ENCODE results near the gene TBC1D17. TPM values are rescaled to one million over a fixed set of nuclear protein-coding genes. Genes with fewer than 3 reads are reported as not detected.

TBC1D17 gene
- total and polyA plus RNA-seq, 2 of the 13 experiments (the other 11 are each of a cell fraction or from before 2014, with no cell fraction given), result 9.7 to 16.9 TPM

GRCh38 chr19:49933643-49934042, 56.1 kb downstream of the TBC1D17 start (continued):
- TF ChIP-seq ZNF430 (CRISPR knock-in tag; IDR thresholded peaks at IDR 0.05) (no peak), TP53 (CRISPR knock-in tag; conservative IDR thresholded peaks at IDR 0.05) (no peak)
- TF ChIP-seq, protein P1, sequence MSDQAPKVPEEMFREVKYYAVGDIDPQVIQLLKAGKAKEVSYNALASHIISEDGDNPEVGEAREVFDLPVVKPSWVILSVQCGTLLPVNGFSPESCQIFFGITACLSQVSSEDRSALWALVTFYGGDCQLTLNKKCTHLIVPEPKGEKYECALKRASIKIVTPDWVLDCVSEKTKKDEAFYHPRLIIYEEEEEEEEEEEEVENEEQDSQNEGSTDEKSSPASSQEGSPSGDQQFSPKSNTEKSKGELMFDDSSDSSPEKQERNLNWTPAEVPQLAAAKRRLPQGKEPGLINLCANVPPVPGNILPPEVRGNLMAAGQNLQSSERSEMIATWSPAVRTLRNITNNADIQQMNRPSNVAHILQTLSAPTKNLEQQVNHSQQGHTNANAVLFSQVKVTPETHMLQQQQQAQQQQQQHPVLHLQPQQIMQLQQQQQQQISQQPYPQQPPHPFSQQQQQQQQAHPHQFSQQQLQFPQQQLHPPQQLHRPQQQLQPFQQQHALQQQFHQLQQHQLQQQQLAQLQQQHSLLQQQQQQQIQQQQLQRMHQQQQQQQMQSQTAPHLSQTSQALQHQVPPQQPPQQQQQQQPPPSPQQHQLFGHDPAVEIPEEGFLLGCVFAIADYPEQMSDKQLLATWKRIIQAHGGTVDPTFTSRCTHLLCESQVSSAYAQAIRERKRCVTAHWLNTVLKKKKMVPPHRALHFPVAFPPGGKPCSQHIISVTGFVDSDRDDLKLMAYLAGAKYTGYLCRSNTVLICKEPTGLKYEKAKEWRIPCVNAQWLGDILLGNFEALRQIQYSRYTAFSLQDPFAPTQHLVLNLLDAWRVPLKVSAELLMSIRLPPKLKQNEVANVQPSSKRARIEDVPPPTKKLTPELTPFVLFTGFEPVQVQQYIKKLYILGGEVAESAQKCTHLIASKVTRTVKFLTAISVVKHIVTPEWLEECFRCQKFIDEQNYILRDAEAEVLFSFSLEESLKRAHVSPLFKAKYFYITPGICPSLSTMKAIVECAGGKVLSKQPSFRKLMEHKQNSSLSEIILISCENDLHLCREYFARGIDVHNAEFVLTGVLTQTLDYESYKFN (CRISPR knock-in tag; conservative IDR thresholded peaks at IDR 0.05), result no peak

- Histone ChIP-seq H3K79me2 (ENCODE audit: insufficient read depth, low read length) (no peaks in the 10 kb centered on the region), H3K36me3 (replicated peaks in 1 of 2; ENCODE audit: control insufficient read depth in 1 of 2, insufficient read depth in 2 of 2, low read length in 2 of 2) (peaks cover 0 to 3% of the 10 kb centered on the region in 2 experiments; a peak in 1 of 5 replicates)
- TF ChIP-seq ZBTB8A (CRISPR knock-in tag; IDR thresholded peaks at IDR 0.05; ENCODE audit: borderline replicate concordance, low read depth) (no peak), MIXL1 (CRISPR knock-in tag; IDR thresholded peaks at IDR 0.05) (no peak), REXO4 (CRISPR knock-in tag; IDR thresholded peaks at IDR 0.05; ENCODE audit: borderline replicate concordance) (no peak), ZNF274 (CRISPR knock-in tag; IDR thresholded peaks at IDR 0.05) (no peak), TCF7 (IDR thresholded peaks at IDR 0.05; ENCODE audit: low read depth) (no peak), ZNF569 (CRISPR knock-in tag; IDR thresholded peaks at IDR 0.05; ENCODE audit: borderline replicate concordance) (no peak), SMAD3 (CRISPR knock-in tag; IDR thresholded peaks at IDR 0.05) (no peak), BCL6 (CRISPR knock-in tag; IDR thresholded peaks at IDR 0.05) (no peak), JUNB (CRISPR knock-in tag; IDR thresholded peaks at IDR 0.05; ENCODE audit: borderline replicate concordance) (no peak)
- TF ChIP-seq, protein P2, sequence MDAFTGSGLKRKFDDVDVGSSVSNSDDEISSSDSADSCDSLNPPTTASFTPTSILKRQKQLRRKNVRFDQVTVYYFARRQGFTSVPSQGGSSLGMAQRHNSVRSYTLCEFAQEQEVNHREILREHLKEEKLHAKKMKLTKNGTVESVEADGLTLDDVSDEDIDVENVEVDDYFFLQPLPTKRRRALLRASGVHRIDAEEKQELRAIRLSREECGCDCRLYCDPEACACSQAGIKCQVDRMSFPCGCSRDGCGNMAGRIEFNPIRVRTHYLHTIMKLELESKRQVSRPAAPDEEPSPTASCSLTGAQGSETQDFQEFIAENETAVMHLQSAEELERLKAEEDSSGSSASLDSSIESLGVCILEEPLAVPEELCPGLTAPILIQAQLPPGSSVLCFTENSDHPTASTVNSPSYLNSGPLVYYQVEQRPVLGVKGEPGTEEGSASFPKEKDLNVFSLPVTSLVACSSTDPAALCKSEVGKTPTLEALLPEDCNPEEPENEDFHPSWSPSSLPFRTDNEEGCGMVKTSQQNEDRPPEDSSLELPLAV (CRISPR knock-in tag; conservative IDR thresholded peaks at IDR 0.05; ENCODE audit: low read depth), result no peak
- TF ChIP-seq, protein P3, sequence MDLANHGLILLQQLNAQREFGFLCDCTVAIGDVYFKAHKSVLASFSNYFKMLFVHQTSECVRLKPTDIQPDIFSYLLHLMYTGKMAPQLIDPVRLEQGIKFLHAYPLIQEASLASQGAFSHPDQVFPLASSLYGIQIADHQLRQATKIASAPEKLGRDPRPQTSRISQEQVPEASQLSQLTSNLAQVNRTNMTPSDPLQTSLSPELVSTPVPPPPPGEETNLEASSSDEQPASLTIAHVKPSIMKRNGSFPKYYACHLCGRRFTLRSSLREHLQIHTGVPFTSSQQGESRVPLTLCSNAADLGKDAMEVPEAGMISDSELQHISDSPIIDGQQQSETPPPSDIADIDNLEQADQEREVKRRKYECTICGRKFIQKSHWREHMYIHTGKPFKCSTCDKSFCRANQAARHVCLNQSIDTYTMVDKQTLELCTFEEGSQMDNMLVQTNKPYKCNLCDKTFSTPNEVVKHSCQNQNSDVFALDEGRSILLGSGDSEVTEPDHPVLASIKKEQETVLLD (CRISPR knock-in tag; IDR thresholded peaks at IDR 0.05; ENCODE audit: low read depth), result no peak
- TF ChIP-seq, protein P4, sequence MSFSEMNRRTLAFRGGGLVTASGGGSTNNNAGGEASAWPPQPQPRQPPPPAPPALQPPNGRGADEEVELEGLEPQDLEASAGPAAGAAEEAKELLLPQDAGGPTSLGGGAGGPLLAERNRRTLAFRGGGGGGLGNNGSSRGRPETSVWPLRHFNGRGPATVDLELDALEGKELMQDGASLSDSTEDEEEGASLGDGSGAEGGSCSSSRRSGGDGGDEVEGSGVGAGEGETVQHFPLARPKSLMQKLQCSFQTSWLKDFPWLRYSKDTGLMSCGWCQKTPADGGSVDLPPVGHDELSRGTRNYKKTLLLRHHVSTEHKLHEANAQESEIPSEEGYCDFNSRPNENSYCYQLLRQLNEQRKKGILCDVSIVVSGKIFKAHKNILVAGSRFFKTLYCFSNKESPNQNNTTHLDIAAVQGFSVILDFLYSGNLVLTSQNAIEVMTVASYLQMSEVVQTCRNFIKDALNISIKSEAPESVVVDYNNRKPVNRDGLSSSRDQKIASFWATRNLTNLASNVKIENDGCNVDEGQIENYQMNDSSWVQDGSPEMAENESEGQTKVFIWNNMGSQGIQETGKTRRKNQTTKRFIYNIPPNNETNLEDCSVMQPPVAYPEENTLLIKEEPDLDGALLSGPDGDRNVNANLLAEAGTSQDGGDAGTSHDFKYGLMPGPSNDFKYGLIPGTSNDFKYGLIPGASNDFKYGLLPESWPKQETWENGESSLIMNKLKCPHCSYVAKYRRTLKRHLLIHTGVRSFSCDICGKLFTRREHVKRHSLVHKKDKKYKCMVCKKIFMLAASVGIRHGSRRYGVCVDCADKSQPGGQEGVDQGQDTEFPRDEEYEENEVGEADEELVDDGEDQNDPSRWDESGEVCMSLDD (CRISPR knock-in tag; IDR thresholded peaks at IDR 0.05; ENCODE audit: borderline replicate concordance), result no peak
Measured at GRCh38 chr19:49936549-49936948, 59.0 kb downstream of the TBC1D17 start.

More at GRCh38 chr19:49936549-49936948, 59.0 kb downstream of the TBC1D17 start:
- Histone ChIP-seq H3K4me1 (ENCODE audit: insufficient read depth, low read length) (peaks cover 33% of the 10 kb centered on the region), H2AFZ (ENCODE audit: low read length) (no peak overlapping the region), H3K9ac (ENCODE audit: insufficient read depth, low read depth, low read length) (no peak overlapping the region), H3K27me3 (ENCODE audit: control insufficient read depth in 1 of 2, insufficient read depth in 2 of 2, low read length in 2 of 2) (no peaks in the 10 kb centered on the region), H3K9me3 (ENCODE audit: low read length) (no peaks in the 10 kb centered on the region), H4K20me1 (ENCODE audit: insufficient read depth, low read length) (no peaks in the 10 kb centered on the region), H3K4me2 (ENCODE audit: low read depth, low read length) (no peak overlapping the region), H3K4me3 (replicated peaks in 1 of 3; ENCODE audit: insufficient read depth in 1 of 3, low read depth in 2 of 3, low read length in 3 of 3) (no peak overlapping the region), H3K27ac (ENCODE audit: extremely low read length, insufficient read depth, low read length) (no peak overlapping the region)
- intact Hi-C loops (cut with micrococcal nuclease; ENCODE audit: unreplicated experiment) (no loop called here), in situ Hi-C loops (cut with HindIII; ENCODE audit: extremely low pct_ligation_motif_present, low pct_unique_long_range_greater_than_20kb) (loop anchor here (5.0 kb wide), 1 partner anchor 41 kb away; no protein-coding TSS in a partner anchor)
- FAIRE-seq (no peak), ATAC-seq (no peak), DNase-seq (ENCODE audit: low spot score) (no peak)
- 9% methylated on average over 5 of the region's 5 CpGs for WGBS (ENCODE audit: low lambda C conversion rate)
- CTCF ChIA-PET (ENCODE audit: low intra/inter-chr PET ratio, low total read pairs), result interaction anchor here (3.2 kb wide), 1 partner anchor 47 kb away, joined by 91 read pairs; no protein-coding TSS in a partner anchor
- POLR2A ChIA-PET, result no interaction called here
- BruUV-seq (replicated peaks), result no TSS peak
